GM19193 (cell line): ENCODE results near the gene SPATA31D1.

ENCODE experiments used
- POLR2A ChIP-seq: IDR thresholded peaks from 4 replicates; pipeline ENCODE4 v1.6.1; 2011; ENCODE audit not compliant: insufficient read depth, insufficient read length; ENCODE audit errors: extremely low read depth

The SPATA31D1 gene

GRCh38 chr9:81993656-81994055 is 5.1 kb downstream of the SPATA31D1 start:
- TF ChIP-seq POLR2A, result no peak

- no peak for TF ChIP-seq POLR2A
Observed at GRCh38 chr9:81999806-82000205, 11.2 kb downstream of the SPATA31D1 start.

GRCh38 chr9:82010711-82011110 is 22.1 kb downstream of the SPATA31D1 start:
- TF ChIP-seq POLR2A, result no peak

DNA sequence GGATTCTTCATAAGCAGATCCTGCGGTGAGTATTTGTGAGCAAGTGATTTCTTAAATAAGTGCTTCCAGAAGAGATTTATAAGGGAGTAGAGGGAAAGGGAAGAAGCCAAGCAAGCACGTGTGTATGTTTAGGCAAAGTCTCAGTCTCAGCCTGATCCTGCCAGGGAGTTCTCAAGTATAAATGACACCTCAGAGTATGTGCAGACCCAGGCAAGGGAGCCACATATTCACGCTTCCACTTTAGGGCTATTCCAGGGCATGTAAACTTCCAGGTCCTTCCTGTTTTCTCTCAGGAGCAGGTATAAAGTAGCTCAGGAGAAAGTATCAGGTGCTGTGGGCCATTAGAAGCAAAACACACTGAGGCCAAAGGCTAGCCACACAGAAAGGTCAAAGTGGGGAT is 22.6 kb downstream of the SPATA31D1 start:
- TF ChIP-seq POLR2A, result no peak

DNA sequence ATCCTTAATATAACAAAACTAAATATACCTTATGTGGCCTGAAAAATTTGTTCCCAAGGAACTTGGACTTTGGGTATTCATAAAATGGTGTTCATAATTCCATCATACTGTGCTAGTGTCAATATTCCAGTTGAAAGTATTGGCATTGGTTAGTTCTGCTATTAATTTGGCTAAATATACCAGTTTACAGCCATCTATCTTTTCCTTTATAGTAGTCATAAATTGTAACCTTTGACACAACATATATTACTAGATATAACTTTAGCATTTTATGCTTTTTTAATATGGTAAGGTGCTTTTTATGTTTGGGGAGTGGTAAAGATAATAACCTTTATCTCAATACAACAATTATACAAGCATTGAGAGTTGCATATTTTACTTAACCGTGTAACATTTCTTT is 23.7 kb downstream of the SPATA31D1 start:
- TF ChIP-seq POLR2A, result no peak

DNA sequence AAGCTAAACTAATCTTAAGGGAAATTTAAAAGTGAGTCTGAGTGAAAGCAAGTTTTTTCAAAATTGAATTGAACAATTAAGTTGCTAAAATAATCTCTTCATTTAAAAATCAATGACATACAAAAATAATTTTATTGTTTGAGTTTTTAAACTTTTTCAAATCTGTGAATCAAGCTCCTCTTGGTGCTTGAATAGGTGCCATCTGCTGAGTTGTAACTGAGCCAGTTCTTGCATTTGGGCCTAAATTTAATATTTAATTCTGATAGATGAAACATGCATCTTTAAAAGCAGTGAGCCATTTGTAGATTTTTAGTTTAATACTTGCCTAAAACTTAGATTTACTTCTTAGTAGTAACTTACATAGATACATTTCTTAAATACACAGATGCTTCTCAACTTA is 31.8 kb downstream of the SPATA31D1 start:
- no peak for TF ChIP-seq POLR2A

DNA sequence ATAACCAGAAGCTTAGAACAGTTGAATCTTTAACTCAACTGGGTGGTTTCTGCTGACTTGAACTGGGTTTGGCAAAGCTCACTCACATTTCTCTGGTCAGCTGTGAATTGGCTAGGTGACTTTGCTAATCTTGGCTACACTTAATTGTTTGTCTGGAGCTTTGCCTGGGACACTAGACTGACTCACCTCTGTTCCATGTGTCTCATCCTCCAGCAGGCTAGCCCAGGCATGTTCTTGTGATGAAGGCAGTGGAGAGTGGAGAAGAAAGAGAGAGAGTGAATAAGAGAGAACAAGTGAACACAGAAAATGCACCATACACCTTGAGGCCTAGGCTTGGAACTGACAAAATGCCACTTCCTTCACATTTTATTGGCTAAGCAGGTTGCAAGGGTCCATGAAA is 32.6 kb downstream of the SPATA31D1 start:
- TF ChIP-seq POLR2A, result no peak

GRCh38 chr9:82022121-82022520 is 33.5 kb downstream of the SPATA31D1 start:
- TF ChIP-seq POLR2A, result no peak

DNA sequence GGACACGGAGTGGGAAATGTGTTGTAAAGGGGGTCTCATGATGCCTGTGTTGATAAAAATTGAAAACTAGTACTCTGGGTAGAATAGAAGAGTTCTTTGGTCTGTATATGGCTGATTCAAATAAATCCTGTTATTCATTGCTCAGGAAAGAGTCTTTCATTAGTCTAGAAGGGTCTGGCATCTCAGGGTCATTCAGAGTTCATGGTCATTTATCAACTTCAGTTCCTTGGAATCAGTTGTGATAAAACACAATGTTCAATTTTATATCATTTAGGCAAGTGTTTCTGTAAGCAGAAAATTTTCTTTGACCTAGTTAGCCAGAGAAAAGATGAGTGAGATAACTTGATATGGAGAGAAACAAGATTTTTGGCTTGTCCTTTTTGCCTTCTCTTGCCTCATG is 36.3 kb downstream of the SPATA31D1 start:
- TF ChIP-seq POLR2A, result no peak

DNA sequence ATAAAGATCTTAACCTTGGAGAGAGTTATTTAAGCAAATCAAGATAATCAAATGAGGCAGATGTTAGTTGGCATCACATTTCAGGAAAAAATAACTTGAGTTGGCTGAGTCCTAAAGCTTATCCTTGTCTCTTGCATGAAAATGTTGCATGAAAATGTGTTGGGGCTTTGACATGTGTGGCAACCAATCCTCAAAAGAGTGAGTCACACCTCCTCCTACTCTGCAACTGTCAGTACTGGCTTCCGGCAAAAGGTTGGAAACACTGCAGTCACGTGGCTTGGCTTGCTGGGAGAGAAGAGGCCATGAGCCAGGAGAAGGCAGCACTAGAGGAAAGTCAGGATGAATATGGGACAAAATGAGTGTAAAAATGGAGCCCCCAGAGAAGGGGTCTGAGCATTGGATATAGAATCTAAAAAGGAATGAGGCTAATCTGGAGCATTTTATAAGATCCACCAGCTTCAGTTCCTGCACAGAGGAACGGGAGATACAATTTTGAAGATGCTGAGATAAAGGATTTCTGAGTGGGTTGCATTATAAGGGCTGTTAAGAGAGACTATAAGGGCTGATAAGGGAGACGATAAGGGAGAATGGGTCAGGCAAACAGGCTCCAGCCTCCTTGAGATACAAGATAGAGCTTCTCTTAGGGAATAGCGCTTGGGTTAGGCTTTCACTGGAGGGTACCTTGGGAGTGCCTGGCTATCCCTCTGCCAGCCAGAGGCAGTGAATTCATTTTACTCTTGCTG is 43.1 kb downstream of the SPATA31D1 start:
- no peak for TF ChIP-seq POLR2A

DNA sequence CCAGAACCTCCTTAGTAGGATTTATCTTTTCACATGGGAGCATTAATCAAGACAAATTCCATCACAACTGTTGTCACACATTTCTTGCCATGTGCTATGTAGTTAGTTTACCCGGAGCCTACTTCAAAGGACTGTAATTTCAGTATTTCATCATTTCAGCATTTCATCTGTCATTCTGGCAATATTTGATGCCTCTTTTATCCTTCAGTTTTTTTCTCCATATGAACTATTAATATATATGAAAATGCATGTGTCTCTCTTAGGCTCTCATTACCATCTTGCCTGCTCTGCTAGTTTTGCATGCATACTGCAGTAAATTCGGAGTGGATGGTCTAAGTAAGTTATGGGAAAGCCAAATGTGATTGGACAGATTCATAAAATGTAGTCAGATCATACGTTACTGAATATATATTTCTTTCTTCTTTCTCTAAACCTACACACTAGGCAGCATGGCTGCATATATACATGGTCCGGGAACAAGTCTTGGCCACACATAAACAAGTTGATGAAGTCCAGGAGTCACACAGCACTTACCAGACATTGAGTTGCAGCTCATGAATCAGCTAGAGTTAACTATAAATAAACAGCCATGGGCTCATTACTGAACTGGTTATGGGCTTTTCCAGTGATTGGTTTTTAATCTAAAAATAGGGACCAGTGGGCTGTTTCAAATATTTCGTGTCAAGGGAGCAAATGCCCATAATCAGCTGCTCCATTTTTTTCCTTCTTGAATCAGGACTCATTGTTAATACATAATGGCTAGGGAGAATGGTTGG is 46.6 kb downstream of the SPATA31D1 start:
- TF ChIP-seq POLR2A, result no peak

GRCh38 chr9:82036086-82036485 is 47.5 kb downstream of the SPATA31D1 start:
- no peak for TF ChIP-seq POLR2A

- TF ChIP-seq POLR2A, result no peak
Observed at GRCh38 chr9:82037126-82037525, 48.6 kb downstream of the SPATA31D1 start.

- TF ChIP-seq POLR2A, result no peak
Observed at GRCh38 chr9:82038897-82039296, 50.3 kb downstream of the SPATA31D1 start.
